H1 (cell line): ENCODE results near the gene LTBP1. TPM values are rescaled to one million over a fixed set of nuclear protein-coding genes. Genes with fewer than 3 reads are reported as not detected.

Source experiments
- CHD7 ChIP-seq: fragments of 300-600 bp; sonication (generic); IDR thresholded peaks from 2 replicates; pipeline ENCODE4 v1.7.1; 2012; ENCODE audit warnings: low read length, moderate library complexity, mild to moderate bottlenecking, inconsistent platforms; ENCODE audit not compliant: insufficient replicate concordance
- POLR2AphosphoS5 ChIP-seq: IDR thresholded peaks from 2 replicates; pipeline ENCODE4 v1.6.1; 2011; ENCODE audit warnings: low read depth, low read length
- SP4 ChIP-seq: IDR thresholded peaks from 2 replicates; pipeline ENCODE4 v1.6.1; 2012; ENCODE audit warnings: low read length, inconsistent platforms
- SUZ12 ChIP-seq: fragments of 200-600 bp; sonication (generic); IDR thresholded peaks from 2 replicates; pipeline ENCODE4 v1.6.1; 2012; ENCODE audit warnings: mild to moderate bottlenecking, inconsistent platforms, low read length, moderate library complexity, mixed read lengths
- TAF7 ChIP-seq: optimal IDR thresholded peaks from 2 replicates; pipeline ENCODE3; 2011; ENCODE audit warnings: low read depth, mild to moderate bottlenecking, inconsistent platforms, low read length, moderate library complexity, borderline replicate concordance
- polyA plus RNA-seq, 7 experiments: library from polyadenylated mRNA; depleted of rRNA in 3 of 7; stranded (reverse) in 5 of 7; unstranded in 2 of 7; fragments of >200 nt in 5 of 7; fragments of 200-250 nt in 2 of 7; gene quantifications; 1 replicate in 5 of 7; 2 replicates in 1 of 7; 4 replicates in 1 of 7; pipeline versions ENCODE4 v1.2.1 to v1.2.3, GENCODE V29; 2011 to 2013; ENCODE audit warnings: missing spikeins in 2 of 7, mixed read lengths in 2 of 7
- total RNA-seq: library from RNA; stranded (reverse); fragmentation: NEBNext Ultra II Directional; extraction: Animal tissue kit (Norgen Biotek cat#: 25700); gene quantifications from 2 replicates; pipeline ENCODE4 v1.2.1, GENCODE V29; 2021

Gene LTBP1
- total and polyA plus RNA-seq, 2 of the 8 experiments (the other 6 are each of a cell fraction or from before 2014, with no cell fraction given) = 15.4 to 24.7 TPM

DNA sequence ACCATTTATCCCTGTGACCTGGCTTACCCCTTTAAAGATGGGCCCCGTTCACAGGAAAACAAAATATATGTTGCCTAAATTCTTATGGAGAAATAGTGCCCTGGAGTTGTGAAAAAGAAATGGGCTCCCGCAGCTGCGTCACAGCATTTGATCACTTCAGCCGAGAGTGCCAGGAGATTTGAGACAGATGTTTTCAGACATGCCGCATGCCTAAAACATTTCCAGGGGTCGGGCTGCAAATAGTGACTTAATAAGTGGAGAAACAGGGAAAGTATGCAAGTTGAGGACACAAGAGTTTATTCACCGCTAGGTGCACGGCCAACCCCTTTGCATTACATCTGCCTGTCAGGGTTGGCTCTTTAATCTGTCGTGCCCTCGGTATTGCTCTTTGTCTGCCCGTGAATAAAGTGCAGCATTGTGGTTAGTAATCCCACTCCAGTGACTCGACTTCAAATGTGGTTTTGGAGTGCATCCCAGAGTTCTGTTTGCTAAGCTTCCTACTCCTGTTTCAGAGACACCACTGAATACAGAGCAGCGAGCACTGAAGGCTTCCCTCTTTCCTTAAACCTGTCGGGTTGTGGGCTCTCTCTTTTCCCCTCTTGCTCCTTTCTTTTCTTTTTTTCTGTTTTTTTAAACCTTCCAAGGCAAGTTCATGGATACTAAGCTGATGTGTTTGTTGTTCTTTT is 187.5 kb downstream of the LTBP1 start (continued):
- no peak for TF ChIP-seq CHD7
- TF ChIP-seq TAF7 = no peak
- no peak for TF ChIP-seq SUZ12
- TF ChIP-seq POLR2AphosphoS5 = no peak
- TF ChIP-seq SP4 = no peak
